ENCODE data around the gene CHD3.

DNA sequence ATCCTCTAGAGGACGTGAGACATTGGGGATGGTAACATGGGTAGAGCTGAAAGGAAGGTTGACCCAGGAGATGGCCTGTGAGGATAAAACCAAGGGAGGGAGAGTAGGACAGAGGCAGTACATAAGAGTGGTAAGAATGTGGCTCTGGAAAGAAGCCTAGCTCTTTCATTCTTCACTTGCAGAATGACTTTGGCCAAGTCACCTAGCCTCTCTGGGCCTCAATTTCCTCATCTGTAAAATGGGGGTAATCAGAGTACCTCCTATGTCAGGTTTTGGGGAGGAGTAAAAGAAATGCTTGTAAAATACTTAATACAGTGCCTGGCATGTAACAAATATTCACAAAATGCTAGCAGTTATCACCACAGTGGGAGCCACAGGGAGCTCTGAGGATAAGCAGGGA lies 47.7 kb upstream of the CHD3 start:
- TF ChIP-seq POLR2A (IDR thresholded peaks at IDR 0.05): no peak
- TF ChIP-seq, protein P1, sequence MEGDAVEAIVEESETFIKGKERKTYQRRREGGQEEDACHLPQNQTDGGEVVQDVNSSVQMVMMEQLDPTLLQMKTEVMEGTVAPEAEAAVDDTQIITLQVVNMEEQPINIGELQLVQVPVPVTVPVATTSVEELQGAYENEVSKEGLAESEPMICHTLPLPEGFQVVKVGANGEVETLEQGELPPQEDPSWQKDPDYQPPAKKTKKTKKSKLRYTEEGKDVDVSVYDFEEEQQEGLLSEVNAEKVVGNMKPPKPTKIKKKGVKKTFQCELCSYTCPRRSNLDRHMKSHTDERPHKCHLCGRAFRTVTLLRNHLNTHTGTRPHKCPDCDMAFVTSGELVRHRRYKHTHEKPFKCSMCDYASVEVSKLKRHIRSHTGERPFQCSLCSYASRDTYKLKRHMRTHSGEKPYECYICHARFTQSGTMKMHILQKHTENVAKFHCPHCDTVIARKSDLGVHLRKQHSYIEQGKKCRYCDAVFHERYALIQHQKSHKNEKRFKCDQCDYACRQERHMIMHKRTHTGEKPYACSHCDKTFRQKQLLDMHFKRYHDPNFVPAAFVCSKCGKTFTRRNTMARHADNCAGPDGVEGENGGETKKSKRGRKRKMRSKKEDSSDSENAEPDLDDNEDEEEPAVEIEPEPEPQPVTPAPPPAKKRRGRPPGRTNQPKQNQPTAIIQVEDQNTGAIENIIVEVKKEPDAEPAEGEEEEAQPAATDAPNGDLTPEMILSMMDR (IDR thresholded peaks at IDR 0.05): no peak

Measured in tibial nerve (tissue), 3 donors.